K562 (cell line): ENCODE results near the gene ZNF587. TPM values are rescaled to one million over a fixed set of nuclear protein-coding genes. Genes with fewer than 3 reads are reported as not detected.
A peak's percentile ranks its signal among the peaks of the same experiment; 100 is the strongest.
"Not testable (repeated sequence)": the region's sequence is repeated elsewhere in the genome, so short reads cannot be mapped to it uniquely, and the experiment has no call there.

Source experiments
- ATAC-seq: fragments of 200-7000 bp; cut with Tn5 transposase; 3 replicates; pipeline ENCODE4 v1.9.1; 2020; ENCODE audit warnings: moderate library complexity
- BruUV-seq: library from RNA; stranded (reverse); fragments of 400-500 nt; replicated peaks from 2 replicates; lab custom pipeline; 2021; lab: Mats Ljungman, UMichigan
- CTCF ChIA-PET: fragments of 300-600 bp; formaldehyde crosslinking; extraction: SDS; loops from one replicate; lab custom pipeline; 2021; ENCODE audit warnings: low intra/inter-chr PET ratio; lab: Yijun Ruan, JAX
- POLR2A ChIA-PET: fragments of 300-600, 350-650 bp; sonication (Branson Sonifier 250); formaldehyde crosslinking; extraction: SDS; loops from one replicate; lab custom pipeline; 2021; ENCODE audit warnings: antibody characterized with exemption, inconsistent platforms; lab: Yijun Ruan, JAX
- DNase-seq, 4 experiments: peaks; one replicate each; pipeline versions ENCODE4 v3.0.0 to v3.0.0-alpha.2; 2011 to 2018; ENCODE audit warnings: low spot score in 3 of 4, mixed read lengths in 3 of 4; ENCODE audit errors: extremely low read depth in 1 of 4
- FAIRE-seq: peaks from 2 replicates; lab custom pipeline; 2011; peaks lifted over from hg19 to GRCh38; lab: Jason Lieb, UNC
- H2AFZ ChIP-seq: 2 replicates; pipeline ENCODE4 v1.6.0; 2011; ENCODE audit warnings: low read depth, low read length, control low read depth, inconsistent platforms
- H3K27ac ChIP-seq: fragments of 200-600 bp; 3 replicates; pipeline ENCODE4 v1.8.0; 2011; ENCODE audit warnings: low read depth, mild to moderate bottlenecking, control low read depth, inconsistent platforms, low read length, moderate library complexity, mixed read lengths; ENCODE audit errors: extremely low read depth
- H3K27me3 ChIP-seq, 2 experiments: fragments of 300-600 bp in 1 of 2; 2 replicates in 1 of 2; 3 replicates in 1 of 2; pipeline versions ENCODE4 v1.6.0 to v1.8.0; 2011; ENCODE audit warnings: inconsistent platforms in 2 of 2, low read length in 2 of 2, mild to moderate bottlenecking in 1 of 2, mixed read lengths in 1 of 2, moderate library complexity in 1 of 2; ENCODE audit not compliant: control insufficient read depth in 2 of 2, insufficient read depth in 2 of 2
- H3K36me3 ChIP-seq: fragments of 300-600 bp; 3 replicates; pipeline ENCODE4 v1.8.0; 2011; ENCODE audit warnings: mild to moderate bottlenecking, low read length, inconsistent platforms; ENCODE audit not compliant: control insufficient read depth, insufficient read depth
- H3K4me1 ChIP-seq, 2 experiments: fragments of 200-600 bp in 1 of 2; replicated peaks in 1 of 2; 2 replicates in 1 of 2; 3 replicates in 1 of 2; pipeline versions ENCODE4 v1.5.1 to v1.8.0; 2011; ENCODE audit warnings: inconsistent platforms in 2 of 2, low read length in 2 of 2, mild to moderate bottlenecking in 1 of 2, mixed read lengths in 1 of 2, moderate library complexity in 1 of 2; ENCODE audit not compliant: control insufficient read depth in 2 of 2, insufficient read depth in 2 of 2
- H3K4me2 ChIP-seq: 2 replicates; pipeline ENCODE4 v1.6.1; 2011; ENCODE audit warnings: low read length, control low read depth, inconsistent platforms, mixed read lengths; ENCODE audit not compliant: insufficient read depth
- H3K4me3 ChIP-seq: fragments of 200-600 bp; sonication (generic), shearing (Covaris generic); 2 replicates; pipeline ENCODE4 v1.5.1; 2016; ENCODE audit warnings: control low read depth, inconsistent platforms
- H3K79me2 ChIP-seq: fragments of 200-600 bp; 3 replicates; pipeline ENCODE4 v1.8.0; 2011; ENCODE audit warnings: low read length, inconsistent platforms; ENCODE audit not compliant: control insufficient read depth, insufficient read depth
- H3K9ac ChIP-seq, 2 experiments: 2 replicates each; pipeline versions ENCODE4 v1.6.0 to v1.6.1; 2011; ENCODE audit warnings: low read depth in 2 of 2, low read length in 2 of 2, control low read depth in 1 of 2, inconsistent platforms in 1 of 2, mild to moderate bottlenecking in 1 of 2, mixed read lengths in 1 of 2; ENCODE audit not compliant: insufficient read depth in 1 of 2
- H3K9me1 ChIP-seq: one replicate; pipeline ENCODE4 v1.6.0; 2011; ENCODE audit warnings: inconsistent platforms, mild to moderate bottlenecking, low read length, moderate library complexity; ENCODE audit not compliant: control insufficient read depth, insufficient read depth
- H3K9me3 ChIP-seq: replicated peaks from 2 replicates; pipeline ENCODE4 v1.5.1; 2011; ENCODE audit warnings: low read depth, low read length, inconsistent platforms; ENCODE audit not compliant: control insufficient read depth, insufficient read depth
- H4K20me1 ChIP-seq: replicated peaks from 2 replicates; pipeline ENCODE4 v1.6.1; 2011; ENCODE audit warnings: low read length, inconsistent platforms, mixed read lengths; ENCODE audit not compliant: control insufficient read depth, insufficient read depth
- CBFA2T3 ChIP-seq: fragments of 450-650 bp; IDR thresholded peaks from 2 replicates; pipeline ENCODE4 v1.6.1; 2017
- FOXK2 ChIP-seq, 2 experiments: fragments of 450-650 bp; IDR thresholded peaks in 1 of 2; conservative IDR thresholded peaks in 1 of 2; 2 replicates each; pipeline ENCODE4 v1.6.1; 2016; ENCODE audit warnings: low read depth in 2 of 2, mild to moderate bottlenecking in 1 of 2
- TAL1 ChIP-seq: fragments of 450-650 bp; IDR thresholded peaks from 2 replicates; pipeline ENCODE4 v1.6.1; 2016; ENCODE audit warnings: mild to moderate bottlenecking
- WGBS: fragments of 100-300 bp; shearing (Covaris generic); methylation state at CpG from one replicate; pipeline ENCODE4 v1.1.6; 2016; ENCODE audit warnings: low coverage, mixed read lengths; ENCODE audit not compliant: insufficient coverage; ENCODE audit errors: missing lambda C conversion rate; 5-methylcytosine and 5-hydroxymethylcytosine counted together
- in situ Hi-C: fragments of 300-500 bp; cut with MboI; formaldehyde crosslinking; loops from 4 replicates; pipeline ENCODE4 v1.15.0; 2018; ENCODE audit warnings: inconsistent platforms, mixed read lengths
- intact Hi-C: fragments of 100-400 bp; cut with micrococcal nuclease; formaldehyde crosslinking; loops from 2 replicates; pipeline ENCODE4 v1.14.2; 2022
- polyA plus RNA-seq, 8 experiments: library from polyadenylated mRNA; depleted of rRNA in 4 of 8; stranded (reverse) in 5 of 8; unstranded in 3 of 8; fragments of >200 nt; fragmentation: Nextera tagmentation in 2 of 8; fragmentation: Illumina TruSeq in 1 of 8; extraction: Ambion mirVana in 2 of 8; extraction: Trizol in 1 of 8; gene quantifications; 2 replicates each; pipeline versions ENCODE4 v1.2.1 to v1.2.3, GENCODE V29; 2011 to 2014; ENCODE audit warnings: inconsistent platforms in 1 of 8, missing spikeins in 1 of 8
- total RNA-seq, 7 experiments: library from RNA; depleted of rRNA in 6 of 7; stranded (reverse); fragments of >200 nt in 6 of 7; fragmentation: Illumina TruSeq in 2 of 7; extraction: Trizol in 2 of 7; gene quantifications; 2 replicates each; pipeline versions ENCODE4 v1.2.1 to v1.2.3, GENCODE V29; 2011 to 2021; ENCODE audit warnings: low replicate concordance in 1 of 7
- TF ChIP-seq, protein P1 (sequence below): fragments of 450-650 bp; IDR thresholded peaks from 2 replicates; pipeline ENCODE4 v1.6.1; 2017; ENCODE audit warnings: antibody characterized with exemption, mild to moderate bottlenecking
- TF ChIP-seq, protein P2 (sequence below): sonication (generic); formaldehyde crosslinking; IDR thresholded peaks from 2 replicates; pipeline ENCODE4 v1.8.1; 2023; ENCODE audit warnings: mild to moderate bottlenecking, missing genetic modification reagents

ZNF587 gene
- total and polyA plus RNA-seq, 9 of the 15 experiments (the other 6 are each of a cell fraction or from before 2014, with no cell fraction given) = 3.2 to 42.0 (median 24.9) TPM

DNA sequence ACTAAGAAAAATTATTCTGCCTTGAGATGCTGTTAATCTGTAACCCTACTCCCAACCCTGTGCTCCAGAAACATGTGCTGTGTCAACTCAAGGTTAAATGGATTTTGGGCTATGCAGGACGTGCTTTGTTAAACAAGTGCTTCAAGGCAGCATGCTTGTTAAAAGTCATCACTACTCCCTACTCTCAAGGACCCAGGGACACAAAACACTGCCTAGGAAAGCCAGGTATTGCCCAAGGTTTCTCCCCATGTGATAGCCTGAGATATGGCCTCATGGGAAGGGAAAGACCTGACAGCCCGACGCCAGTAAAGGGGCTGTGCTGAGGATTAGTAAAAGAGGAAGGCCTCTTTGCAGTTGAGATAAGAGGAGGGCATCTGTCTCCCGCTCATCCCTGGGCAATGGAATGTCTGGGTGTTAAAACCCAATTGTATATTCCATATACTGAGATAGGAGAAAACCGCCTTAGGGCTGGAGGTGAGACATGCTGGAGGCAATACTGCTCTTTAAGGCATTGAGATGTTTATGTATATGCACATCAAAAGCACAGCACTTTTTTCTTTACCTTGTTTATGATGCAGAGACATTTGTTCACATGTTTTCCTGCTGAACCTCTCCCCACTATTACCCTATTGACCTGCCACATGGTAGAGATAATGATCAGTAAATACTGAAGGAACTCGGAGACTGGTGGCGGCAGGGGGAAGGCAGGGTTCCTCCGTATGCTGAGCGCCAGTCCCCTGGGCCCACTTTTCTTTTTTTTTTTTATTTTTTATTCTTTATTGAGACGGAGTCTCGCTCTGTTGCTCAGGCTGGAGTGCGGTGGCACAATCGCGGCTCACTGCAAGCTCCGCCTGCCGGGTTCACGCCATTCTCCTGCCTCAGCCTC is 39.0 kb upstream of the ZNF587 start:
- peak; percentile 19 for FAIRE-seq
- intact Hi-C loops = not testable (repeated sequence)
- TF ChIP-seq, protein P1, sequence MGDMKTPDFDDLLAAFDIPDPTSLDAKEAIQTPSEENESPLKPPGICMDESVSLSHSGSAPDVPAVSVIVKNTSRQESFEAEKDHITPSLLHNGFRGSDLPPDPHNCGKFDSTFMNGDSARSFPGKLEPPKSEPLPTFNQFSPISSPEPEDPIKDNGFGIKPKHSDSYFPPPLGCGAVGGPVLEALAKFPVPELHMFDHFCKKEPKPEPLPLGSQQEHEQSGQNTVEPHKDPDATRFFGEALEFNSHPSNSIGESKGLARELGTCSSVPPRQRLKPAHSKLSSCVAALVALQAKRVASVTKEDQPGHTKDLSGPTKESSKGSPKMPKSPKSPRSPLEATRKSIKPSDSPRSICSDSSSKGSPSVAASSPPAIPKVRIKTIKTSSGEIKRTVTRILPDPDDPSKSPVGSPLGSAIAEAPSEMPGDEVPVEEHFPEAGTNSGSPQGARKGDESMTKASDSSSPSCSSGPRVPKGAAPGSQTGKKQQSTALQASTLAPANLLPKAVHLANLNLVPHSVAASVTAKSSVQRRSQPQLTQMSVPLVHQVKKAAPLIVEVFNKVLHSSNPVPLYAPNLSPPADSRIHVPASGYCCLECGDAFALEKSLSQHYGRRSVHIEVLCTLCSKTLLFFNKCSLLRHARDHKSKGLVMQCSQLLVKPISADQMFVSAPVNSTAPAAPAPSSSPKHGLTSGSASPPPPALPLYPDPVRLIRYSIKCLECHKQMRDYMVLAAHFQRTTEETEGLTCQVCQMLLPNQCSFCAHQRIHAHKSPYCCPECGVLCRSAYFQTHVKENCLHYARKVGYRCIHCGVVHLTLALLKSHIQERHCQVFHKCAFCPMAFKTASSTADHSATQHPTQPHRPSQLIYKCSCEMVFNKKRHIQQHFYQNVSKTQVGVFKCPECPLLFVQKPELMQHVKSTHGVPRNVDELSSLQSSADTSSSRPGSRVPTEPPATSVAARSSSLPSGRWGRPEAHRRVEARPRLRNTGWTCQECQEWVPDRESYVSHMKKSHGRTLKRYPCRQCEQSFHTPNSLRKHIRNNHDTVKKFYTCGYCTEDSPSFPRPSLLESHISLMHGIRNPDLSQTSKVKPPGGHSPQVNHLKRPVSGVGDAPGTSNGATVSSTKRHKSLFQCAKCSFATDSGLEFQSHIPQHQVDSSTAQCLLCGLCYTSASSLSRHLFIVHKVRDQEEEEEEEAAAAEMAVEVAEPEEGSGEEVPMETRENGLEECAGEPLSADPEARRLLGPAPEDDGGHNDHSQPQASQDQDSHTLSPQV = peak; percentile 88
- peak; percentile 52 to 60; a peak in 1 of 4 replicates for TF ChIP-seq FOXK2 (conservative IDR thresholded peaks at IDR 0.05 in 1 of 2, IDR thresholded peaks at IDR 0.05 in 1 of 2; ENCODE audit: low read depth in 2 of 2)
- peak; percentile 62 for TF ChIP-seq CBFA2T3
- TF ChIP-seq, protein P2, sequence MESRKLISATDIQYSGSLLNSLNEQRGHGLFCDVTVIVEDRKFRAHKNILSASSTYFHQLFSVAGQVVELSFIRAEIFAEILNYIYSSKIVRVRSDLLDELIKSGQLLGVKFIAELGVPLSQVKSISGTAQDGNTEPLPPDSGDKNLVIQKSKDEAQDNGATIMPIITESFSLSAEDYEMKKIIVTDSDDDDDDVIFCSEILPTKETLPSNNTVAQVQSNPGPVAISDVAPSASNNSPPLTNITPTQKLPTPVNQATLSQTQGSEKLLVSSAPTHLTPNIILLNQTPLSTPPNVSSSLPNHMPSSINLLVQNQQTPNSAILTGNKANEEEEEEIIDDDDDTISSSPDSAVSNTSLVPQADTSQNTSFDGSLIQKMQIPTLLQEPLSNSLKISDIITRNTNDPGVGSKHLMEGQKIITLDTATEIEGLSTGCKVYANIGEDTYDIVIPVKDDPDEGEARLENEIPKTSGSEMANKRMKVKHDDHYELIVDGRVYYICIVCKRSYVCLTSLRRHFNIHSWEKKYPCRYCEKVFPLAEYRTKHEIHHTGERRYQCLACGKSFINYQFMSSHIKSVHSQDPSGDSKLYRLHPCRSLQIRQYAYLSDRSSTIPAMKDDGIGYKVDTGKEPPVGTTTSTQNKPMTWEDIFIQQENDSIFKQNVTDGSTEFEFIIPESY = peak; percentile 47; the same call in 1 of the 2 replicates
- peak; percentile 28; the same call in 1 of the 2 replicates for TF ChIP-seq TAL1

More for the DNA sequence above, 39.0 kb upstream of the ZNF587 start:
- H3K4me3 ChIP-seq, H3K9me1 ChIP-seq, H2AFZ ChIP-seq, ATAC-seq, H3K27me3 ChIP-seq, H3K9ac ChIP-seq, H4K20me1 ChIP-seq, POLR2A ChIA-PET, CTCF ChIA-PET, in situ Hi-C loops, H3K4me2 ChIP-seq, H3K9me3 ChIP-seq: not testable (repeated sequence)
- DNase-seq = peak in 1 of 4 experiments; percentile 37
- Histone ChIP-seq H3K4me1 (peaks cover 7 to 12% of the 10 kb centered on the region in 2 experiments; a peak in 4 of 5 replicates), H3K27ac (peak overlapping the region; percentile 56; the same call in 2 of the 3 replicates), H3K79me2 (peaks cover 22% of the 10 kb centered on the region), H3K36me3 (peaks cover 51% of the 10 kb centered on the region)
- BruUV-seq = TSS peak; percentile 27
- 50% methylated on average over 10 of the region's 17 CpGs for WGBS
